ENCODE measurements around the gene PRPSAP2. TPM values are rescaled to one million over a fixed set of nuclear protein-coding genes. Genes with fewer than 3 reads are reported as not detected.
"Not testable (repeated sequence)": the region's sequence is repeated elsewhere in the genome, so short reads cannot be mapped to it uniquely, and the experiment has no call there.

PRPSAP2 gene
- total RNA-seq, 1 experiment from 2014 or later = 33.6 TPM

DNA sequence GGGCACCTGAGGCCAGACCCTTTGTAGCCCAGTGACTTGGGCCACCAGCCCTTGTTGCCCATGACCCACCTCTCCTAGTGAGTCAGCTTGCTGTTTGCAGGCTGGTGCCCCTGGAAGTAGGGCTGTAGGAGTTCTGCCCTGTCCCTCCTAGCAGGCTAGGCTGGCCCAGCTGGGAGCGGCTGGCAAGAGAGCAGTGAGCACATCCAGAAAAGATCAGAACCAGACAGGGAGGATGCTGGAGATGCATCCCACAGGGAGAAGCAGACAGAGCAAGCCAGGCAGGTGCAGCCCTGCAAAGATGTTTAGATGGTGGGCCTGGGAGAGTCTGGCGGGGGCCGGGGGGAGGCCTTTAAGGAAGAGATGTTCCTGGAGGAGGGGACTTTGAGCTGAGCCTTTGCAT is 96.4 kb downstream of the PRPSAP2 start:
- Mint-ChIP-seq H3K4me1 (ENCODE audit: insufficient read depth, unreplicated experiment) (no peaks in the 10 kb centered on the region), H3K27me3 (ENCODE audit: insufficient read depth, unreplicated experiment) (peaks cover 17% of the 10 kb centered on the region), H3K27ac (ENCODE audit: low read depth, unreplicated experiment) (no peak overlapping the region), H3K9me3 (ENCODE audit: unreplicated experiment) (no peaks in the 10 kb centered on the region), H3K36me3 (ENCODE audit: insufficient read depth, unreplicated experiment) (no peaks in the 10 kb centered on the region), H3K4me3 (ENCODE audit: unreplicated experiment) (no peak overlapping the region)
- DNase-seq (ENCODE audit: unreplicated experiment) = no peak
- CTCF ChIA-PET = no interaction called here
- POLR2A ChIA-PET = interaction anchor here (0.8 kb wide), 1 partner anchor 51 kb away, joined by 4 read pairs; no protein-coding TSS in a partner anchor
- intact Hi-C loops (cut with micrococcal nuclease) = no loop called here
- no TSS peak for BruUV-seq (replicated peaks)
- TF ChIP-seq, protein P1, sequence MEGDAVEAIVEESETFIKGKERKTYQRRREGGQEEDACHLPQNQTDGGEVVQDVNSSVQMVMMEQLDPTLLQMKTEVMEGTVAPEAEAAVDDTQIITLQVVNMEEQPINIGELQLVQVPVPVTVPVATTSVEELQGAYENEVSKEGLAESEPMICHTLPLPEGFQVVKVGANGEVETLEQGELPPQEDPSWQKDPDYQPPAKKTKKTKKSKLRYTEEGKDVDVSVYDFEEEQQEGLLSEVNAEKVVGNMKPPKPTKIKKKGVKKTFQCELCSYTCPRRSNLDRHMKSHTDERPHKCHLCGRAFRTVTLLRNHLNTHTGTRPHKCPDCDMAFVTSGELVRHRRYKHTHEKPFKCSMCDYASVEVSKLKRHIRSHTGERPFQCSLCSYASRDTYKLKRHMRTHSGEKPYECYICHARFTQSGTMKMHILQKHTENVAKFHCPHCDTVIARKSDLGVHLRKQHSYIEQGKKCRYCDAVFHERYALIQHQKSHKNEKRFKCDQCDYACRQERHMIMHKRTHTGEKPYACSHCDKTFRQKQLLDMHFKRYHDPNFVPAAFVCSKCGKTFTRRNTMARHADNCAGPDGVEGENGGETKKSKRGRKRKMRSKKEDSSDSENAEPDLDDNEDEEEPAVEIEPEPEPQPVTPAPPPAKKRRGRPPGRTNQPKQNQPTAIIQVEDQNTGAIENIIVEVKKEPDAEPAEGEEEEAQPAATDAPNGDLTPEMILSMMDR (IDR thresholded peaks at IDR 0.05; ENCODE audit: unreplicated experiment) = no peak

DNA sequence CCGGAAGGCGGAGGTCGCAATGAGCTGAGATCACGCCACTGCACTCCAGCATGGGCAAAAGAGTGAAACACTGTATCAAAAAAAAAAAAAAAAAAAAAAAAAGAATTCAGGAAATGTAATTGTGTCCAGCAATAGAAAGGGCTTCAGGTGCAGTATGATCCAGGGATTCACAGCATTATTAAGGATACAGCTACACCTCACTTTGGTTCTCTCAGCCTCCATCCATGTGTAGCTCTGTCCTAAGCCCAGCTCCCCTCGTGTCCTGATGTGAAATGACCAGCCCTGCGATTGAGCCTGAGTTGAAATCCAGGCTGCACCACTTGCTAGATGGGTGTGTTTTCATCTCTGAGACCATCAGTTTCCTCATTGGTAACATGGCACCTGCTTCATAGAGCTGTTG is 97.1 kb downstream of the PRPSAP2 start:
- Mint-ChIP-seq H3K36me3 (ENCODE audit: insufficient read depth, unreplicated experiment) (no peaks in the 10 kb centered on the region), H3K4me1 (ENCODE audit: insufficient read depth, unreplicated experiment) (no peaks in the 10 kb centered on the region), H3K27ac (ENCODE audit: low read depth, unreplicated experiment) (no peak overlapping the region), H3K9me3 (ENCODE audit: unreplicated experiment) (no peaks in the 10 kb centered on the region), H3K27me3 (ENCODE audit: insufficient read depth, unreplicated experiment) (peaks cover 11% of the 10 kb centered on the region), H3K4me3 (ENCODE audit: unreplicated experiment) (no peak overlapping the region)
- ChIA-PET POLR2A (interaction anchor here (0.8 kb wide), 1 partner anchor 51 kb away, joined by 4 read pairs; no protein-coding TSS in a partner anchor), CTCF (interaction anchor here (0.6 kb wide), 1 partner anchor 15 kb away, joined by 3 read pairs; no protein-coding TSS in a partner anchor)
- no TSS peak for BruUV-seq (replicated peaks)
- TF ChIP-seq, protein P1 (IDR thresholded peaks at IDR 0.05; ENCODE audit: unreplicated experiment) = no peak
- no peak for DNase-seq (ENCODE audit: unreplicated experiment)
- intact Hi-C loops (cut with micrococcal nuclease) = no loop called here

DNA sequence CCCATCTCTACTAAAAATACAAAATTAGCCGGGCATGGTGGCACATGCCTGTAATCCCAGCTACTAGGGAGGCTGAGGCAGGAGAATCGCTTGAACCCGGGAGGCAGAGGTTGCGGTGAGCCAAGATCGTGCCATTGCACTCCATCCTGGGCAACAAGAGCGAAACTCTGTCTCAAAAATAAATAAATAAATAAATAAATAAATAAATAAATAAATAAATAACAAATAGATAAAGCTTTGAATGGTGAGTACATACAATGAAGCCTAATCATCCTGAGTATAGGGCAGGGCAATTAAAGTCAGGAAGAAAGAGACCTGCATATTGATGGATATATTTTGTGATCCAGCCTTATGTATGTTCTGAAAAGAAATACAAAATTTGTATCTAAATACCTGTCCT is 98.1 kb downstream of the PRPSAP2 start:
- H3K9me3 Mint-ChIP-seq (ENCODE audit: unreplicated experiment); H3K27me3 Mint-ChIP-seq (ENCODE audit: insufficient read depth, unreplicated experiment); H3K4me3 Mint-ChIP-seq (ENCODE audit: unreplicated experiment); BruUV-seq (replicated peaks); DNase-seq (ENCODE audit: unreplicated experiment); intact Hi-C loops (cut with micrococcal nuclease); POLR2A ChIA-PET; H3K36me3 Mint-ChIP-seq (ENCODE audit: insufficient read depth, unreplicated experiment); H3K4me1 Mint-ChIP-seq (ENCODE audit: insufficient read depth, unreplicated experiment); H3K27ac Mint-ChIP-seq (ENCODE audit: low read depth, unreplicated experiment); CTCF ChIA-PET: not testable (repeated sequence)

DNA sequence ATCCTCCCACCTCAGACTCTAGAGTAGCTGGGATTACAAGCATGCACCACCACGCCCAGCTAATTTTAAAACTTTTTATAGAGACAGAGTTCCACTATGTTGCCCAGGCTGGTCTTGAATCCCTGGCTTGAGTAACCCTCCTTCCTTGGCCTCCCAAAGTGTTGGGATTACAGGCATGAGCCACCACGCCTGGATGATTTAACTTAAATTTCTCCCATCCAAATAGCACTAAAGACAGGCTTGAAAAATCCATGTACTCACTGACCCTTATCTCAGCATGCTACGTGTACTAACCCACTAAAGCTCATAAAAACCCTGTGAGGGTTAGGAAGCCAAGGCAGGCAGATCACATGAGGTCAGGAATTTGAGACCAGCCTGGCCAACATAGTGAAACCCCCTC is 98.7 kb downstream of the PRPSAP2 start:
- ChIA-PET CTCF (interaction anchor here (1.6 kb wide), 1 partner anchor 9 kb away, joined by 4 read pairs; no protein-coding TSS in a partner anchor), POLR2A (interaction anchor here (0.9 kb wide), 1 partner anchor 14 kb away, joined by 3 read pairs; no protein-coding TSS in a partner anchor)
- intact Hi-C loops (cut with micrococcal nuclease) = no loop called here
- DNase-seq (ENCODE audit: unreplicated experiment) = no peak
- Mint-ChIP-seq H3K36me3 (ENCODE audit: insufficient read depth, unreplicated experiment) (no peaks in the 10 kb centered on the region), H3K4me1 (ENCODE audit: insufficient read depth, unreplicated experiment) (no peaks in the 10 kb centered on the region), H3K4me3 (ENCODE audit: unreplicated experiment) (no peak overlapping the region), H3K9me3 (ENCODE audit: unreplicated experiment) (no peaks in the 10 kb centered on the region), H3K27ac (ENCODE audit: low read depth, unreplicated experiment) (no peak overlapping the region), H3K27me3 (ENCODE audit: insufficient read depth, unreplicated experiment) (no peaks in the 10 kb centered on the region)
- TF ChIP-seq, protein P1 (IDR thresholded peaks at IDR 0.05; ENCODE audit: unreplicated experiment) = no peak
- no TSS peak for BruUV-seq (replicated peaks)

DNA sequence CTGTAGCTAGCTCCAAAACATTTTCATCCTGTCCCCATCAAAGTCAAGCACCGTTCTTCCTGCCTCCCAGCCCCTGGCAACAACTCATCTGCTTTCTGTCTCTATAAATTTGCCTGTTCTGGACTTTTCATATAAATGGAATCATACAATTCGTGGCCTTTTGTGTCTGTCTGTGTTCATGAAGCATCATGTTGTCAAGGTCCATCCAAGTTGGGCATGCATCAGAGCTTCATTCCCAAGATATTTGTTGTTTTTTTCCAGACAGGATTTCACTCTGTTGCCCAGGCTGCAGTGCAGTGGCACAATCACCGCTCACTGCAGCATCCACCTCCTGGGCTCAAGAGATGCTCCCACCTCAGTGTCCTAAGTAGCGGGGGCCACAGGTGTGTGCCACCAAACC is 99.9 kb downstream of the PRPSAP2 start:
- no peaks in the 10 kb centered on the region for H3K27me3 Mint-ChIP-seq (ENCODE audit: insufficient read depth, unreplicated experiment)
- H3K36me3 Mint-ChIP-seq (ENCODE audit: insufficient read depth, unreplicated experiment) = no peaks in the 10 kb centered on the region
- no peaks in the 10 kb centered on the region for H3K4me1 Mint-ChIP-seq (ENCODE audit: insufficient read depth, unreplicated experiment)
- intact Hi-C loops (cut with micrococcal nuclease) = no loop called here
- BruUV-seq (replicated peaks) = no TSS peak
- H3K9me3 Mint-ChIP-seq (ENCODE audit: unreplicated experiment) = no peaks in the 10 kb centered on the region
- TF ChIP-seq, protein P1 (IDR thresholded peaks at IDR 0.05; ENCODE audit: unreplicated experiment) = no peak
- ChIA-PET POLR2A (no interaction called here), CTCF (interaction anchor here (0.7 to 1.6 kb wide), 4 partner anchors 10 to 331 kb away, joined by 3 to 4 read pairs (median 4); no protein-coding TSS in a partner anchor)
- no peak overlapping the region for H3K4me3 Mint-ChIP-seq (ENCODE audit: unreplicated experiment)
- no peak overlapping the region for H3K27ac Mint-ChIP-seq (ENCODE audit: low read depth, unreplicated experiment)
- no peak for DNase-seq (ENCODE audit: unreplicated experiment)
